Stomach (tissue), 9 donors: ENCODE data around the gene INF2. TPM values are rescaled to one million over a fixed set of nuclear protein-coding genes. Genes with fewer than 3 reads are reported as not detected.

Experiments
- DNase-seq, 2 donors: peaks; one replicate each; pipeline versions ENCODE4 v3.0.0 to v3.0.0-alpha.2; 2013 to 2019
- H3K27ac ChIP-seq, 5 donors: fragments of 200-600 bp in 4 of 5; sonication (generic) in 4 of 5; one replicate each; pipeline ENCODE4 v1.5.1; 2013 to 2019; ENCODE audit warnings: mild to moderate bottlenecking in 1 of 5, moderate library complexity in 1 of 5
- H3K27me3 ChIP-seq, 3 donors: fragments of 200-600 bp; sonication (generic); one replicate each; pipeline ENCODE4 v1.5.1; 2017 to 2019; ENCODE audit warnings: mixed run types in 1 of 3
- H3K36me3 ChIP-seq, 4 donors: fragments of 200-600 bp; sonication (generic); 1 replicate in 3 of 4; 2 replicates in 1 of 4; pipeline ENCODE4 v1.5.1; 2016 to 2019
- H3K4me1 ChIP-seq, 4 donors: fragments of 200-600 bp; sonication (generic); one replicate each; pipeline ENCODE4 v1.5.1; 2016 to 2019
- H3K4me3 ChIP-seq, 4 donors: fragments of 200-600 bp; sonication (generic) in 3 of 4; one replicate each; pipeline ENCODE4 v1.5.1; 2016 to 2019; ENCODE audit warnings: mild to moderate bottlenecking in 1 of 4
- H3K9me3 ChIP-seq, 4 donors: fragments of 200-600 bp; sonication (generic); one replicate each; pipeline ENCODE4 v1.5.1; 2016 to 2019
- EP300 ChIP-seq: sonication (generic); formaldehyde crosslinking; IDR thresholded peaks from one replicate; pipeline ENCODE4 v1.6.1; 2017; ENCODE audit warnings: antibody characterized with exemption
- POLR2A ChIP-seq, 4 donors: fragments of 450-650 bp; IDR thresholded peaks; one replicate each; pipeline ENCODE4 v1.6.1; 2016; ENCODE audit warnings: antibody characterized with exemption in 4 of 4, control low read depth in 2 of 4, mild to moderate bottlenecking in 1 of 4, moderate library complexity in 1 of 4
- POLR2AphosphoS5 ChIP-seq, 3 donors: sonication (generic); formaldehyde crosslinking; IDR thresholded peaks; one replicate each; pipeline ENCODE4 v1.6.1; 2016; ENCODE audit warnings: antibody characterized with exemption in 3 of 3
- WGBS, 5 donors: extraction: QIAGEN DNeasy Blood & Tissue Kit in 3 of 5; methylation state at CpG; one replicate each; pipeline versions ENCODE4 v1.1.5 to v1.1.7; 2013 to 2018; 5-methylcytosine and 5-hydroxymethylcytosine counted together
- intact Hi-C: fragments of 100-400 bp; cut with DNase I; formaldehyde crosslinking; loops from one replicate; pipeline ENCODE4 v1.15.1; 2023; ENCODE audit warnings: low total_unique reads
- polyA plus RNA-seq, 3 donors: library from polyadenylated mRNA; stranded (reverse); fragments of 200-250 nt; gene quantifications; one replicate each; pipeline ENCODE4 v1.2.3, GENCODE V29; 2013
- total RNA-seq, 5 donors: library from RNA; depleted of rRNA; stranded (reverse); fragments of >200 nt; gene quantifications; one replicate each; pipeline versions ENCODE4 v1.1.0 to v1.2.3, GENCODE V29; 2014 to 2016
- TF ChIP-seq, protein P1 (sequence below), 7 experiments: fragments of 450-650 bp in 4 of 7; fragments of 200-600 bp in 3 of 7; sonication (generic) in 3 of 7; IDR thresholded peaks; one replicate each; pipeline ENCODE4 v1.5.1; 2016 to 2019; ENCODE audit warnings: antibody characterized with exemption in 7 of 7, control low read depth in 2 of 7, mild to moderate bottlenecking in 1 of 7
- donor health status: healthy with polysubstance abuse.
- donor health status: Bipolar disorder and iron deficiency.
- donor health status: healthy.

The INF2 gene
- total and polyA plus RNA-seq, 8 donors = 45.9 to 385 (median 146) TPM

- peaks cover 0 to 50% (median 21%) of the 10 kb centered on the region in 3 donors for H3K27me3 ChIP-seq
- intact Hi-C loops = loop anchor here (10.0 kb wide), 1 partner anchor 507 kb away; the partner anchor contains the start of gene KIF26A
- WGBS, 5 donors = 70 to 81% (median 76%) methylated on average over 14 to 23 of the region's 23 CpGs
- peaks cover 0 to 9% (median 6%) of the 10 kb centered on the region in 4 donors for H3K9me3 ChIP-seq
- no peak overlapping the region for H3K27ac ChIP-seq
- no peak for DNase-seq
- H3K4me1 ChIP-seq = peaks cover 0 to 7% (median 6%) of the 10 kb centered on the region in 4 donors
- H3K36me3 ChIP-seq = no peaks in the 10 kb centered on the region
- no peak for TF ChIP-seq POLR2AphosphoS5 (IDR thresholded peaks at IDR 0.05)
- no peak for TF ChIP-seq POLR2A (IDR thresholded peaks at IDR 0.05)
- TF ChIP-seq, protein P1, sequence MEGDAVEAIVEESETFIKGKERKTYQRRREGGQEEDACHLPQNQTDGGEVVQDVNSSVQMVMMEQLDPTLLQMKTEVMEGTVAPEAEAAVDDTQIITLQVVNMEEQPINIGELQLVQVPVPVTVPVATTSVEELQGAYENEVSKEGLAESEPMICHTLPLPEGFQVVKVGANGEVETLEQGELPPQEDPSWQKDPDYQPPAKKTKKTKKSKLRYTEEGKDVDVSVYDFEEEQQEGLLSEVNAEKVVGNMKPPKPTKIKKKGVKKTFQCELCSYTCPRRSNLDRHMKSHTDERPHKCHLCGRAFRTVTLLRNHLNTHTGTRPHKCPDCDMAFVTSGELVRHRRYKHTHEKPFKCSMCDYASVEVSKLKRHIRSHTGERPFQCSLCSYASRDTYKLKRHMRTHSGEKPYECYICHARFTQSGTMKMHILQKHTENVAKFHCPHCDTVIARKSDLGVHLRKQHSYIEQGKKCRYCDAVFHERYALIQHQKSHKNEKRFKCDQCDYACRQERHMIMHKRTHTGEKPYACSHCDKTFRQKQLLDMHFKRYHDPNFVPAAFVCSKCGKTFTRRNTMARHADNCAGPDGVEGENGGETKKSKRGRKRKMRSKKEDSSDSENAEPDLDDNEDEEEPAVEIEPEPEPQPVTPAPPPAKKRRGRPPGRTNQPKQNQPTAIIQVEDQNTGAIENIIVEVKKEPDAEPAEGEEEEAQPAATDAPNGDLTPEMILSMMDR (IDR thresholded peaks at IDR 0.05) = no peak
- no peak for TF ChIP-seq EP300
- H3K4me3 ChIP-seq = no peak overlapping the region
These were observed 47.5 kb upstream of the INF2 start for GRCh38 chr14:104641753-104642539.

- peaks cover 0 to 44% (median 18%) of the 10 kb centered on the region in 3 donors for H3K27me3 ChIP-seq
- TF ChIP-seq POLR2A (IDR thresholded peaks at IDR 0.05) (no peak), POLR2AphosphoS5 (IDR thresholded peaks at IDR 0.05) (no peak), EP300 (no peak)
- TF ChIP-seq, protein P1 (IDR thresholded peaks at IDR 0.05) = no peak
- peaks cover 0 to 9% (median 6%) of the 10 kb centered on the region in 4 donors for H3K9me3 ChIP-seq
- no peak overlapping the region for H3K27ac ChIP-seq
- no peaks in the 10 kb centered on the region for H3K36me3 ChIP-seq
- no peak overlapping the region for H3K4me3 ChIP-seq
- 92 to 96% (median 93%) methylated on average over 9 of the region's 9 CpGs for WGBS, 5 donors
- intact Hi-C loops = loop anchor here (10.0 kb wide), 1 partner anchor 508 kb away; the partner anchor contains the start of gene KIF26A
- DNase-seq = no peak
- H3K4me1 ChIP-seq = peaks cover 0 to 7% (median 6%) of the 10 kb centered on the region in 4 donors
These were observed 46.9 kb upstream of the INF2 start for GRCh38 chr14:104642540-104642868.

GRCh38 chr14:104643306-104643705 lies 46.1 kb upstream of the INF2 start:
- Histone ChIP-seq H3K4me1 (peaks cover 0 to 7% (median 6%) of the 10 kb centered on the region in 4 donors), H3K27me3 (peaks cover 0 to 43% (median 18%) of the 10 kb centered on the region in 3 donors), H3K27ac (no peak overlapping the region), H3K4me3 (no peak overlapping the region), H3K36me3 (no peaks in the 10 kb centered on the region), H3K9me3 (peaks cover 0 to 9% (median 6%) of the 10 kb centered on the region in 4 donors)
- 50 to 66% (median 56%) methylated on average over 8 of the region's 8 CpGs for WGBS, 5 donors
- intact Hi-C loops = loop anchor here (10.0 kb wide), 1 partner anchor 509 kb away; the partner anchor contains the start of gene KIF26A
- DNase-seq = no peak
- TF ChIP-seq POLR2AphosphoS5 (IDR thresholded peaks at IDR 0.05) (no peak), POLR2A (IDR thresholded peaks at IDR 0.05) (no peak), EP300 (no peak)
- TF ChIP-seq, protein P1 (IDR thresholded peaks at IDR 0.05) = no peak

DNA sequence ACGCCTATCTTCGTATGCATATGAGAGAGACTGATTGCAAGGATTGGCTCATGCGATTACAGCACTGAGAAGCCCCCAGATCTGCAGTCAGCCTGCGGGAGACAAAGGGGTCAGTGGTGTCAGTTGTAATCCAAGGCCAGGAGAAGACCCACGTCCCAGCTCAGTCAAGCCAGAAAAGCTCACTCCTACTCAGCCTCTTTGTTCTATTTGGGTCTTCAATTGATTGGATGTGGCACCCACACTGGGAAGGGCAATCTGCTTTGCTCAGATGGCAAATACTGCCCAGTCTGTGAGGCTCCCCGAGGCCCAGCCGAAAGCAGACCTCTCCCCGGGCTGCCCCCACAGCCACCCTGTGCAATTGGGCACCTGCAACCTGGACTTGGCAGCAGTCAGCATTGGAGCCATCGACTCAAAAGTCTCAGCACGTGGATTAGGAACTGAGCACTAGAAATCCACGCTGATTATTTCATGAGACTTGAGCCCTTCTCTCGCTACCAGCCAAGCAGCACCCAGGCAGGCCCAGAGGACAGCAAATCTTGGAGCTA lies 45.3 kb upstream of the INF2 start:
- TF ChIP-seq EP300 (no peak), POLR2A (IDR thresholded peaks at IDR 0.05) (no peak), POLR2AphosphoS5 (IDR thresholded peaks at IDR 0.05) (no peak)
- no peak for DNase-seq
- Histone ChIP-seq H3K36me3 (no peaks in the 10 kb centered on the region), H3K4me1 (peaks cover 0 to 7% (median 6%) of the 10 kb centered on the region in 4 donors), H3K9me3 (peaks cover 0 to 9% (median 6%) of the 10 kb centered on the region in 4 donors), H3K4me3 (no peak overlapping the region), H3K27ac (no peak overlapping the region), H3K27me3 (peaks cover 0 to 35% (median 13%) of the 10 kb centered on the region in 3 donors)
- 77 to 90% (median 79%) methylated on average over 10 to 12 of the region's 12 CpGs for WGBS, 5 donors
- intact Hi-C loops = loop anchor here (10.0 kb wide), 1 partner anchor 509 kb away; the partner anchor contains the start of gene KIF26A
